ENCODE results near the gene SURF1.
A peak's percentile ranks its signal among the peaks of the same experiment; 100 is the strongest.

Gene SURF1, protein sequence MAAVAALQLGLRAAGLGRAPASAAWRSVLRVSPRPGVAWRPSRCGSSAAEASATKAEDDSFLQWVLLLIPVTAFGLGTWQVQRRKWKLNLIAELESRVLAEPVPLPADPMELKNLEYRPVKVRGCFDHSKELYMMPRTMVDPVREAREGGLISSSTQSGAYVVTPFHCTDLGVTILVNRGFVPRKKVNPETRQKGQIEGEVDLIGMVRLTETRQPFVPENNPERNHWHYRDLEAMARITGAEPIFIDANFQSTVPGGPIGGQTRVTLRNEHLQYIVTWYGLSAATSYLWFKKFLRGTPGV

DNA sequence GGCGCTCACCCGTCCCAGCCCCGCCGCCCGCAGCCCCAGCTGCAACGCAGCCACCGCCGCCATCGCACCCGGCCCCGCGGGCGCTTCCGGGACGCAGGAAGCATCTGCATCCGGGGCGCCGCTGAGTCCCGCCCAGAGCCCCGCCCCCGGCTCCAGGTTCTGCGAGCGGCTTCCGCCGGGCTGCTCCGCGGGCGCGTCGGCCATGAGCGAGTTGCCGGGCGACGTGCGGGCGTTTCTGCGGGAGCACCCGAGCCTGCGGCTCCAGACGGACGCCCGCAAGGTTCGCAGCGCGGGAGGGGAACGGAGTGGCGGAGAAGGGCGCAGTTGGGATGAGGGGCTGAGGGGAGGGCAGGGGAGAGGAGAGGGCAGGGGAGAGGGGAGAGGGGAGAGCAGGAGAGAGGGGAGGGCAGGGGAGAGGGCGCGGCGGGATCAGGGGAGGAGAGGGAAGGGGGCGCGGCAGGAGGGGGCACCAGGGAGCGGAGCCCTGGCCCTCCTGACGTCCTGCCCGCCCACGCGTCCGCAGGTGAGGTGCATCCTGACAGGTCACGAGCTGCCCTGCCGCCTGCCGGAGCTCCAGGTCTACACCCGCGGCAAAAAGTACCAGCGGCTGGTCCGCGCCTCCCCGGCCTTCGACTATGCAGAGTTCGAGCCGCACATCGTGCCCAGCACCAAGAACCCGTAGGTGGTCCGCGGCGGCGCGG lies at the start of gene SURF1, which contains the start of gene SURF2:
SURF1 (minus strand) TSS at position 97 of the 701 bp plus-strand sequence; CDS start at position 63, 34 bp downstream.
SURF2 (plus strand) TSS at position 160 of the 701 bp plus-strand sequence; CDS start at position 203, 43 bp downstream.
- TF ChIP-seq POLR2A (IDR thresholded peaks at IDR 0.05; ENCODE audit: extremely low read depth, insufficient read length): peak; percentile 72
- TF ChIP-seq, protein P1, sequence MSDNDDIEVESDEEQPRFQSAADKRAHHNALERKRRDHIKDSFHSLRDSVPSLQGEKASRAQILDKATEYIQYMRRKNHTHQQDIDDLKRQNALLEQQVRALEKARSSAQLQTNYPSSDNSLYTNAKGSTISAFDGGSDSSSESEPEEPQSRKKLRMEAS (IDR thresholded peaks at IDR 0.05; ENCODE audit: low read depth, low read length): no peak; the same call in 1 of the 2 replicates
- TF ChIP-seq, protein P2, sequence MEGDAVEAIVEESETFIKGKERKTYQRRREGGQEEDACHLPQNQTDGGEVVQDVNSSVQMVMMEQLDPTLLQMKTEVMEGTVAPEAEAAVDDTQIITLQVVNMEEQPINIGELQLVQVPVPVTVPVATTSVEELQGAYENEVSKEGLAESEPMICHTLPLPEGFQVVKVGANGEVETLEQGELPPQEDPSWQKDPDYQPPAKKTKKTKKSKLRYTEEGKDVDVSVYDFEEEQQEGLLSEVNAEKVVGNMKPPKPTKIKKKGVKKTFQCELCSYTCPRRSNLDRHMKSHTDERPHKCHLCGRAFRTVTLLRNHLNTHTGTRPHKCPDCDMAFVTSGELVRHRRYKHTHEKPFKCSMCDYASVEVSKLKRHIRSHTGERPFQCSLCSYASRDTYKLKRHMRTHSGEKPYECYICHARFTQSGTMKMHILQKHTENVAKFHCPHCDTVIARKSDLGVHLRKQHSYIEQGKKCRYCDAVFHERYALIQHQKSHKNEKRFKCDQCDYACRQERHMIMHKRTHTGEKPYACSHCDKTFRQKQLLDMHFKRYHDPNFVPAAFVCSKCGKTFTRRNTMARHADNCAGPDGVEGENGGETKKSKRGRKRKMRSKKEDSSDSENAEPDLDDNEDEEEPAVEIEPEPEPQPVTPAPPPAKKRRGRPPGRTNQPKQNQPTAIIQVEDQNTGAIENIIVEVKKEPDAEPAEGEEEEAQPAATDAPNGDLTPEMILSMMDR (IDR thresholded peaks at IDR 0.05; ENCODE audit: low read depth, low read length): no peak
- peak within 1 kb of the TSS; percentile 85 for H3K4me3 ChIP-seq (ENCODE audit: low read depth, low read length)
- DNase-seq (ENCODE audit: low read depth): peak; percentile 88

DNA sequence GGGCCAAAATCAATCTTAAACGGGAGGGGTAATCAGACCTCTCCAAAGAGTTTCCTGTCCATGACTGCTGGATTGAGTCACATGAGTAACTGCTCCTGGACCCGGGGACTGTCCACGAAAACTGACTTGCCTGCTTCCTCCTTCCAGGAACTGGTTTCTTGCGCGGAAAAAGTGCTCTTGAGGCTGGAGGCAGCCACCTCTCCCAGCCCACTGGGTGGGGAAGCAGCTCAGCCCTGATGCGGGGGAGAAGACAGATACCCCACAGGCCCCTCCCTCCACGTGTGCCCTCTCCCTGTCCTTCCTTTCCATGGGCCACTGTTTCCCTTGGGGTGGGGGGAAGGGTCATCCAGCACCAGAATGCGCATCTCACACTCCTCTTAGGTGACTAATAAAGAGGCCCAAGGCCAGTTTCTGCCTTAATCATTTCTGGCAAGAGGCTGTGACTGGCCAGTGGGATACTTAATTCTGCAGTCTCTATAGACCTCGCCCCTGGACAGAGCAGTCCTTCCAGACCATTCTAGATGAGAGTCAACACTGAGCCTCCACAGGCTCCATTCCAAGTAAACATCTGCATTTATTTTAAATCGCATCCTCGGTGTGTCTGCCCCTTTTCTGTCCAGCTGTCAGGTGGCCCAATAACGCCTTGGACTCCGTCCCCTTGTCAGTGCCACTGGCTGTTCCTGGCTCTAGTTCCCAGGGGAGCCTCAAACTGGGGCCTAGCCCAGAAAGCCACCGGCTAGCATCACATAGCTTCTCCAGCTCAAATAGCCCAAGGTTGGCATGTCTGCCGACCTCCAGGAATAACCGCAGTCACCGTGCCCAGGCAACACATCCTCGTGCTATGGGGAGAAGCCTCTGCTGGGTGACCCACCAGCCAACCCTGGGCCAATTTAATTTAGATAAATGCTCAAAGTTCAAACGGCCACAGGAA lies 49.5 kb upstream of the SURF1 start:
- TF ChIP-seq POLR2A (IDR thresholded peaks at IDR 0.05; ENCODE audit: extremely low read depth, insufficient read length): no peak
- TF ChIP-seq, protein P1 (IDR thresholded peaks at IDR 0.05; ENCODE audit: low read depth, low read length): no peak
- TF ChIP-seq, protein P2 (IDR thresholded peaks at IDR 0.05; ENCODE audit: low read depth, low read length): no peak
- TF ChIP-seq MYC (IDR thresholded peaks at IDR 0.05; ENCODE audit: low read depth, low read length): no peak
- H3K4me3 ChIP-seq (ENCODE audit: low read depth, low read length): no peak overlapping the region
- no peak for DNase-seq (ENCODE audit: low read depth)

DNA sequence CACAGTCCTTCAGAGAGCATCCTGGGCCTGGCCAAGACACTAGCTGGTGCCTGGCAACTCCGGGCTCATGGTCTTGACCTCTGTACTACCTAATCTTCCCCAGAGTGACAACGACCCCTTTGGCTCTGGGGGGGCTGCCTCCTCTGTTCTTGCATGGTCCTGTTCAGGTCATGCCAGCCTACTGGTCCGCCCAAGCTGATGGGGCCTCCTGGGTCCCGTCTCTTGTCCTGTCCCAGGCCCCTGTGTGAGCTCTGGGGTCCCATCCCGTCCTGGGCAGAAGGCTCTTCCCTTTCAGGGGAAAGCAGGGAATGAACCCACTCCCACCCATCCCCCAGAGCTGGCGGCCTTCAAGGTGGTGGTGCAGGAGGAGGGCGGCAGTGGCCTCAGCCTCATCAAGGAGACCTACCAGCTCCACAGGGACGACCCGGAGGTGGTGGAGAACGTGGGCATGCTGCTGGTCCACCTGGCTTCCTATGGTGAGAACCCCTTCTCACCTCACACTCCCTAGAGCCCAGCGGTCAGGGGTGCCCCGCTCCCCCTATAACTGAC lies 48.2 kb upstream of the SURF1 start:
- no peak for DNase-seq (ENCODE audit: low read depth)
- TF ChIP-seq, protein P2 (IDR thresholded peaks at IDR 0.05; ENCODE audit: low read depth, low read length): no peak
- TF ChIP-seq, protein P1 (IDR thresholded peaks at IDR 0.05; ENCODE audit: low read depth, low read length): no peak
- TF ChIP-seq POLR2A (IDR thresholded peaks at IDR 0.05; ENCODE audit: extremely low read depth, insufficient read length): no peak
- TF ChIP-seq MYC (IDR thresholded peaks at IDR 0.05; ENCODE audit: low read depth, low read length): no peak
- H3K4me3 ChIP-seq (ENCODE audit: low read depth, low read length): no peak overlapping the region

DNA sequence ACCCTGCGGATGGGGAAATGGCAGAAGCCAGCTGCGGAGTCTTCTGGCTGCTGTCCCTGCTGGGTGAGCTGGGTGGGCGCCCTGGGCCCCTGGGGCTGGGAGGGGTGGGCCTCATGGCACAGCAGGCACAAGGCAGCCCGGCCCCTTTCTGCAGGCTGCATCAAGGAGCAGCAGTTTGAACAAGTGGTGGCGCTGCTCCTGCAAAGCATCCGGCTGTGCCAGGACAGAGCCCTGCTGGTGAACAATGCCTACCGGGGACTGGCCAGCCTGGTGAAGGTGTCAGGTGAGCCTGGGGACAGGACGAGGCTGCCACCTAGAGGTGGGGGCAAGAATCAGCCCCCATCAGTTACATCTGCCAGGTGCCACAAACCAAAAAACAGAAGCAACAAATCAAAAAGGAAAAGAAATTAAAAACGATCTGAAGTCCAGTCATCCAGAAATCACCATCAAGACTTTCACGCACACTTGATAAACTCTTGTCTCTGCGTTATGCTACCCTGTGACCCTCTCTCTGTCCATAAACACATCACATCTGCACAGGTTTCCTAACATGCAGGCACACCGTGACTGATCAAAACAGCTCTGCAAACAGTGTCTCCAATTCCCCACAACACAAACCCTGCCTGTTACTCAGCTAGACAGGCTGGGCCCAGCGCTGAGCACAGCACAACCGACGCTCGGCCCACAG lies 47.6 kb upstream of the SURF1 start:
- H3K4me3 ChIP-seq (ENCODE audit: low read depth, low read length): no peak overlapping the region
- TF ChIP-seq MYC (IDR thresholded peaks at IDR 0.05; ENCODE audit: low read depth, low read length) (no peak), POLR2A (IDR thresholded peaks at IDR 0.05; ENCODE audit: extremely low read depth, insufficient read length) (no peak)
- TF ChIP-seq, protein P2 (IDR thresholded peaks at IDR 0.05; ENCODE audit: low read depth, low read length): peak; percentile 67
- TF ChIP-seq, protein P1 (IDR thresholded peaks at IDR 0.05; ENCODE audit: low read depth, low read length): no peak
- peak; percentile 51 for DNase-seq (ENCODE audit: low read depth)

Data from NB4 (cell line).